AG09309 (cell line): ENCODE results near the gene ZNF428.

Source experiments
- DNase-seq: peaks from one replicate; pipeline ENCODE4 v3.0.0-alpha.2; 2010; ENCODE audit warnings: low read depth
- H3K4me3 ChIP-seq: 2 replicates; pipeline ENCODE4 v1.5.1; 2011; ENCODE audit warnings: mild to moderate bottlenecking, low read depth, low read length, moderate library complexity; ENCODE audit not compliant: control insufficient read depth
- CTCF ChIP-seq: IDR thresholded peaks from 2 replicates; pipeline ENCODE4 v1.5.1; 2011; ENCODE audit warnings: mild to moderate bottlenecking, low read depth, low read length, inconsistent platforms; ENCODE audit not compliant: insufficient read depth, control insufficient read depth; ENCODE audit errors: missing control alignments

The ZNF428 gene

GRCh38 chr19:43575156-43575950 is 44.1 kb downstream of the ZNF428 start, which contains the start of the genes PINLYP and XRCC1:
Gene PINLYP (plus strand): TSS chr19:43575801. CDS start chr19:43577192, 1,391 bp downstream.
Gene XRCC1 (minus strand): TSS chr19:43575527. CDS start chr19:43575458, 69 bp downstream.
- DNase-seq, result peak; percentile 90
- no peak for TF ChIP-seq CTCF
- peak within 1 kb of the TSS; percentile 83 for H3K4me3 ChIP-seq

- no peak for DNase-seq
- TF ChIP-seq CTCF, result no peak
- H3K4me3 ChIP-seq, result peak overlapping the region; percentile 83
Observed at GRCh38 chr19:43574424-43575155, 44.8 kb downstream of the ZNF428 start.

GRCh38 chr19:43572171-43572588 is 47.2 kb downstream of the ZNF428 start:
- no peak overlapping the region for H3K4me3 ChIP-seq
- DNase-seq, result no peak
- no peak for TF ChIP-seq CTCF

- TF ChIP-seq CTCF, result no peak
- no peak for DNase-seq
Observed at GRCh38 chr19:43570174-43570791, 49.1 kb downstream of the ZNF428 start.

GRCh38 chr19:43569657-43570056 is 49.8 kb downstream of the ZNF428 start:
- DNase-seq, result no peak
- TF ChIP-seq CTCF, result no peak
- H3K4me3 ChIP-seq, result no peak overlapping the region

More at GRCh38 chr19:43570174-43570791, 49.1 kb downstream of the ZNF428 start:
- H3K4me3 ChIP-seq, result no peak overlapping the region

- no peak for TF ChIP-seq CTCF
- no peak for DNase-seq
Observed at GRCh38 chr19:43564800-43565199, 54.6 kb downstream of the ZNF428 start.

More at GRCh38 chr19:43564800-43565199, 54.6 kb downstream of the ZNF428 start:
- no peak overlapping the region for H3K4me3 ChIP-seq
